GM08714 (cell line): ENCODE data around the gene AKAP3.

Experiments used
- H3K4me3 ChIP-seq: fragments of 200-500 bp; sonication (Bioruptor generic); 2 replicates; pipeline ENCODE4 v1.5.1; 2014; ENCODE audit warnings: mild to moderate bottlenecking, low read length, inconsistent platforms
- ZNF274 ChIP-seq: IDR thresholded peaks from 2 replicates; pipeline ENCODE4 v1.6.1; 2012; ENCODE audit warnings: mild to moderate bottlenecking, low read depth, low read length

The AKAP3 gene

DNA sequence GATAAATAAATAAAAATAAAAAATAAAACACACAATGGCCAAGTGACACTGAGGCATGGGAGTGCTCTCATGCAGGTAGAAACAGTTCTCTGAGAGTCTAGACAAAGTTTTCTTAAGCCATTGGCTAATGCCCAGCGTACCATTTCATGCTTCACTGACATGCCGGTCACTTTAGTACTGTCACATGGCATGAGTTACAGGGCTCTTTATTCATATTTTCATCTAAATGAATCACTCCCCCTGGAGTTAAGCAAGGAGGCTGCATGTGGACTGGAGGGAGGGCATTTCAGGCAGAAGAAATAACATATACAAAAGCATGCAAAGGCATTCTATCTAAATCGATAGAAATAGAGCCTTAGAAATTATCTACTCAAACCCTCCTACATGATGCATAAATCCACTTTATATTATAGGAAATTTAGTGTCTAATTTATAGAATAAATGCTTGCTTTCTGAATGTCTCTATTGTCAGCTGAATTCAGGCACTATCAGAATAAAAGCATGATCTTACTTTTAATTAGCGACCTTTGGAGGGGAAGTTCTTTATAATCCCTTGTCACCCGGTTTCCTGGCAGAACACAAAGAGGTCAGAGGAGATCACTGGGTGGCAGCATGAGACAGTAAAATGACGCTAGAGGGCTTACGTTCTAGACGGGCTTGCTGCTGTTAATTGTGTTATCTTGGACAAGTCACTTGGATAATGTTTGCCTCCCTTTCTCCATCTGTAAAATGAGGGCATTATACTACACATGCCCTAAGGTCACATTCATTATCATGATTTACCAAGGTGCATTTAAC, 69.3 kb downstream of the AKAP3 start:
- no peak for TF ChIP-seq ZNF274

DNA sequence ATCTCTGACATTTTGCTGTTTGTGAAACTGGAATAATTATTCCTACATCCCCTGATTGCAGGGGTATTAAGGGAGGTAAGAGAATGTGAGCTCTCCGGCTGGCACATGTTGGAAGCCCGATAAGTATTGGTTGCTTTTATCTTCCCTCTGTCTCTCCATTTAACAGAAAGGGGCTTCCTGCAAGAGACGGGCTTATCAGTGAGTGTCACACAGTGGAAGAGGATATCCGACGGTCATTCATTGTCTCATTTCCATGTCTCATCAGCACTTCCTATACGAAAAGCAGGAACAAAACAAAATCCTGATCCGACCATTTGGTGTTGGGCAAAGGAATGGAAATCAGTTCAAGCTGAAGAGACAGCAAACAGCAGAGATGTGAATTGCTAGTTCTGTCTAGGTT, 76.2 kb downstream of the AKAP3 start:
- TF ChIP-seq ZNF274, result no peak
- no peak overlapping the region for H3K4me3 ChIP-seq

More for the DNA sequence above, 69.3 kb downstream of the AKAP3 start:
- no peak overlapping the region for H3K4me3 ChIP-seq

DNA sequence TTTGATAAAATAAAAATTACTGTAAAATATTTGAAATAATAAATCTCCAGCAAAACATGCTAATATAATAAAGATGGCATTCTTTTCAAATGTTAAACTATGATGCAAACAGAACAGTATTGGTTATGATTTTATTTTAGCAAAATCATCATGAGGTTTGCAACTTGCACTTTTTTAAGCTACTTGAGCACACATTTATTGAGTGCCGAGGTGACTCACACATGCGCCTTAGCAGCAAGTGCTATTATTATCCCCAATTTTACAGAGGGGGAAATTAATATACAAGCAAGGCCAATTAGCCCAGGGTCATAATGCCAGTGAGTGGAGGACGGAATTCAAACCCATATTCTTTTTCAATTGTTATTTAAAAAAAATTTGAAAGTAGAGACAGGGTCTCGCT, 79.6 kb downstream of the AKAP3 start:
- H3K4me3 ChIP-seq, result no peak overlapping the region
- TF ChIP-seq ZNF274, result no peak

DNA sequence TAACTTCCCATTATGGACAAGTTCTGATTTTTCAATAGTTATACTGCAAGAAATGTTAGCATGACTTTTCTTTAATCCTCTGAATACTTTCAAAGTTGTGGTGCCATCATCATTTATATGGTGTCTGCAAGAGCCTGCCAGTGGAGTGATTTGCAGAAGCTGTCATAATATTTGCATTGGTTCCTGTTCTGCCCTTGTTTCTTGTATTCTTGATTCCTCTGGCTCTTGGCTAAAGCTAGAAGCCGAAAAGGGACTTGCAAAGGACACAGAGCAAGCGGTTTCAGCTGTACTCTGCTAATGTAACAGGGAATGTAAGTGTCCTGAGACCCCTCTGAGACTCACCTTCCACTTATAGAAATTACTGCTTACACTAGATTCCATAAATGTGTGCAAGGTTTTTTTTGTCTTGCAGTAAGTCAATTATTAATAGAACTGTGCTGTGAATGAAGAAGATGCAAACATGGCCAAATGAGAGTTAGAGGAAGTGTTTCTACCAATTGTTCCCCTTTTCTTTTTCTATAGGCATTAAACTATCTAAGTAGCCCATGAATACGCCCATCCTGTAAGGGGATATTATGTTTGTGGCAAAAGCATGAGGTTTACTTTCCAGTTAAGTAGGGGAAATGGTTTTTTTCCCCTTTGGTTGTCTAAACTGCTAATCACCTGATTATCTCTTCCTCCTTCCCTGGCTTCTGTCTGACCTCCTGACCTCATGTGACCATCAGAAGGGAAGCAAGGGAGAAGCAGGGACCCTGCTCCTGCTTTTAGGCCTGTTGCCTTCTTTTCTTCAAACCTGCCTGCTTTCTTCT, 81.6 kb downstream of the AKAP3 start:
- peak overlapping the region; percentile 42; the same call in 1 of the 2 replicates for H3K4me3 ChIP-seq
- TF ChIP-seq ZNF274, result no peak

DNA sequence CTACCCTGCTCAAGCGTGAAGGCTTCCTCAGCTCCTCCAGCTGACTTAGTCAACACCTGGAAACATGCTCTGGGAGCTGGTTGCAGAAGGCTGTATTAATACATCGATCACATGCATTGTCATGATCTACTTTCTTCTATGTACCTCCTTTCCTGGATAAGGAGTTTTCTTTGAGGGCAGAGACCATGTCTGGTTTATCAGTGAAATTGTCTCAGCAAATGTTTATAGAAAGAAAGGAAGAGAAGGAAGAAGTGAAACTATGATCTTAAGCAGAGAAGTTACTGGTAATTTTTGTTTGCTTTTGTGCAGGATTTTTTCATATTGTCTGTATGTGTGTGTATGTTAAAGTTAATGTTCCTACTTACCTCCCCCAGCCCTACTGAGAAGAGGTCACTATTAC, 82.4 kb downstream of the AKAP3 start:
- H3K4me3 ChIP-seq, result peak overlapping the region; percentile 38; the same call in 1 of the 2 replicates
- TF ChIP-seq ZNF274, result no peak
